ENCODE results near the gene ATOSB.
"Not testable (repeated sequence)": the region's sequence is repeated elsewhere in the genome, so short reads cannot be mapped to it uniquely, and the experiment has no call there.

The ATOSB gene

GRCh38 chr9:35115680-35116538 is at the start of gene ATOSB:
TSS of gene ATOSB (minus strand) at chr9:35115862. CDS start at chr9:35108274, 7,588 bp downstream.
- DNase-seq, result peak; percentile 89

GRCh38 chr9:35164711-35165110 is 49.0 kb upstream of the ATOSB start:
- DNase-seq, result no peak

- DNase-seq, result no peak
Observed at GRCh38 chr9:35163413-35163812, 47.8 kb upstream of the ATOSB start.

- DNase-seq, result no peak
Observed at GRCh38 chr9:35162605-35163315, 47.1 kb upstream of the ATOSB start.

- peak; percentile 26 for DNase-seq
Observed at GRCh38 chr9:35161713-35162604, 46.3 kb upstream of the ATOSB start, which contains the start of gene UNC13B. TSS of gene UNC13B (plus strand) at chr9:35162009. CDS start at chr9:35162284, 275 bp downstream.

- no peak for DNase-seq
Observed at GRCh38 chr9:35158501-35159280, 43.0 kb upstream of the ATOSB start.

- DNase-seq, result not testable (repeated sequence)
Observed at GRCh38 chr9:35157836-35158235, 42.2 kb upstream of the ATOSB start.

GRCh38 chr9:35156781-35157180 is 41.1 kb upstream of the ATOSB start:
- DNase-seq, result no peak

GRCh38 chr9:35152926-35153325 is 37.3 kb upstream of the ATOSB start:
- no peak for DNase-seq

- DNase-seq, result not testable (repeated sequence)
Observed at GRCh38 chr9:35147941-35148563, 32.4 kb upstream of the ATOSB start.

- no peak for DNase-seq
Observed at GRCh38 chr9:35142037-35142436, 26.4 kb upstream of the ATOSB start.

GRCh38 chr9:35140093-35140492 is 24.4 kb upstream of the ATOSB start:
- DNase-seq, result no peak

- DNase-seq, result no peak
Observed at GRCh38 chr9:35136866-35137265, 21.2 kb upstream of the ATOSB start.

GRCh38 chr9:35135988-35136387 is 20.3 kb upstream of the ATOSB start:
- DNase-seq, result no peak

- DNase-seq, result no peak
Observed at GRCh38 chr9:35134920-35135319, 19.3 kb upstream of the ATOSB start.

- DNase-seq, result peak; percentile 84
Observed at GRCh38 chr9:35116898-35117551, 1.4 kb upstream of the ATOSB start.

GRCh38 chr9:35116539-35116897 is 856 bp upstream of the ATOSB start:
- no peak for DNase-seq

- no peak for DNase-seq
Observed at GRCh38 chr9:35114840-35115628, 628 bp downstream of the ATOSB start.

- peak; percentile 19 for DNase-seq
Observed at GRCh38 chr9:35114113-35114839, 1.4 kb downstream of the ATOSB start.
